ENCODE measurements around the gene AQR. TPM values are rescaled to one million over a fixed set of nuclear protein-coding genes. Genes with fewer than 3 reads are reported as not detected.
A peak's percentile ranks its signal among the peaks of the same experiment; 100 is the strongest.

The AQR gene
- total RNA-seq, 1 experiment from 2014 or later = 41.4 TPM

GRCh38 chr15:34964277-34964676 lies 5.3 kb downstream of the AQR start:
- ChIA-PET CTCF (no interaction called here), POLR2A (interaction anchor here (0.6 kb wide), 1 partner anchor 346 kb away, joined by 3 read pairs; no protein-coding TSS in a partner anchor)
- TF ChIP-seq TCF7L2 (IDR thresholded peaks at IDR 0.05; ENCODE audit: low read depth, low read length) (peak; percentile 87), POLR2AphosphoS5 (IDR thresholded peaks at IDR 0.05; ENCODE audit: low read depth, low read length) (no peak), SIN3A (IDR thresholded peaks at IDR 0.05; ENCODE audit: borderline replicate concordance, insufficient read depth, low read depth, low read length) (no peak), CTCF (IDR thresholded peaks at IDR 0.05) (no peak), REST (IDR thresholded peaks at IDR 0.05; ENCODE audit: insufficient read depth in 1 of 2, low read depth in 2 of 2, low read length in 1 of 2) (no peak)
- peak overlapping the region; percentile 39; the same call in 1 of the 2 replicates for H3K27ac ChIP-seq (ENCODE audit: low read length)
- intact Hi-C loops (cut with micrococcal nuclease; ENCODE audit: unreplicated experiment) = no loop called here
- no peaks in the 10 kb centered on the region for H3K27me3 ChIP-seq (ENCODE audit: control insufficient read depth, insufficient read depth, low read length)
- H3K9me3 ChIP-seq (ENCODE audit: control insufficient read depth, insufficient read depth, low read depth, low read length) = no peaks in the 10 kb centered on the region
- H3K4me3 ChIP-seq (ENCODE audit: low read depth in 2 of 2, low read length in 2 of 2) = no peak overlapping the region
- H3K4me1 ChIP-seq (ENCODE audit: control insufficient read depth, insufficient read depth, low read length) = peaks cover 13% of the 10 kb centered on the region; the same call in 1 of the 2 replicates
- no TSS peak for BruUV-seq (replicated peaks)
- in situ Hi-C loops (cut with HindIII; ENCODE audit: low pct_unique_long_range_greater_than_20kb, low sequenced_read_pairs) = no loop called here
- DNase-seq (ENCODE audit: low read depth, low spot score) (no peak), ATAC-seq (peak; percentile 77)
- H3K36me3 ChIP-seq (ENCODE audit: control insufficient read depth, insufficient read depth, low read length) = peaks cover 11% of the 10 kb centered on the region

- ChIA-PET POLR2A (no interaction called here), CTCF (no interaction called here)
- BruUV-seq (replicated peaks) = no TSS peak
- ATAC-seq (no peak), DNase-seq (ENCODE audit: low read depth, low spot score) (no peak)
- H3K27me3 ChIP-seq (ENCODE audit: control insufficient read depth, insufficient read depth, low read length) = no peaks in the 10 kb centered on the region
- no peak overlapping the region for H3K4me3 ChIP-seq (ENCODE audit: low read depth in 2 of 2, low read length in 2 of 2)
- no peak overlapping the region for H3K27ac ChIP-seq (ENCODE audit: low read length)
- in situ Hi-C loops (cut with HindIII; ENCODE audit: low pct_unique_long_range_greater_than_20kb, low sequenced_read_pairs) (no loop called here), intact Hi-C loops (cut with micrococcal nuclease; ENCODE audit: unreplicated experiment) (no loop called here)
- TF ChIP-seq POLR2AphosphoS5 (IDR thresholded peaks at IDR 0.05; ENCODE audit: low read depth, low read length) (no peak), REST (IDR thresholded peaks at IDR 0.05; ENCODE audit: insufficient read depth in 1 of 2, low read depth in 2 of 2, low read length in 1 of 2) (no peak), TCF7L2 (IDR thresholded peaks at IDR 0.05; ENCODE audit: low read depth, low read length) (no peak), CTCF (IDR thresholded peaks at IDR 0.05) (no peak), SIN3A (IDR thresholded peaks at IDR 0.05; ENCODE audit: borderline replicate concordance, insufficient read depth, low read depth, low read length) (no peak)
- H3K4me1 ChIP-seq (ENCODE audit: control insufficient read depth, insufficient read depth, low read length) = no peaks in the 10 kb centered on the region
- H3K36me3 ChIP-seq (ENCODE audit: control insufficient read depth, insufficient read depth, low read length) = peaks cover 5% of the 10 kb centered on the region; the same call in 1 of the 2 replicates
- no peaks in the 10 kb centered on the region for H3K9me3 ChIP-seq (ENCODE audit: control insufficient read depth, insufficient read depth, low read depth, low read length)
These were observed 15.7 kb downstream of the AQR start for GRCh38 chr15:34953851-34954250.
